ENCODE results near the gene ACSM4.

DNA sequence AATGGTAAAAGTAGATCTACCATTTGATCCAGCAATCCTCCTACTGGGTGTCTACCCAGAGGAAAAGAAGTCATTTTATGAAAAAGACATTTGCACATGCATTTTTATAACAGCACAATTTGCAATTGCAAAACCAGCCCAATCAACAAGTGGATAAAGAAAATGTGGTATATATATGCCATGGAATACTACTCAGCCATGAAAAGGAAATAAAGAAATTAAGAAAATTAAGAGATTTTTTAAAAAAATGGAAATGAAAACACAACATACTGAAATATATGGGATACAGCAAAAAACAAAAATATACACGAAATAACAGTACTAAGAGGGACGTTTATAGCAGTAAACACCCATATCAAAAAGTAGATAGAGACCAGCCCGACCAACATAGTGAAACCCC lies 58.9 kb downstream of the ACSM4 start:
- no peak for TF ChIP-seq CHD2 (IDR thresholded peaks at IDR 0.05; ENCODE audit: low read depth, low read length)
- no peak for TF ChIP-seq POLR2A (IDR thresholded peaks at IDR 0.05; ENCODE audit: insufficient read depth in 1 of 2, low read depth in 2 of 2, low read length in 2 of 2)

All from HepG2 (cell line).